Stimulated activated CD4-positive, alpha-beta T cell treated with anti-CD3 and anti-CD28 coated beads, Interleukin-12 subunit alpha, Interleukin-12 subunit beta, amount 100 ng/mL, for 4 hours (primary cell): ENCODE measurements around the gene LENEP.
A peak's percentile ranks its signal among the peaks of the same experiment; 100 is the strongest.

Experiments used
- DNase-seq: peaks from one replicate; pipeline ENCODE4 v3.0.0-alpha.2; 2020

Gene LENEP

GRCh38 chr1:154960446-154961136, 32.8 kb upstream of the LENEP start:
- DNase-seq, result no peak

- peak; percentile 84 for DNase-seq
These were observed 31.9 kb upstream of the LENEP start, which contains the start of gene PYGO2 for GRCh38 chr1:154961207-154962155. TSS of gene PYGO2 (minus strand) at chr1:154961782. CDS start at chr1:154961576, 206 bp downstream.

GRCh38 chr1:154962156-154962749, 31.1 kb upstream of the LENEP start:
- no peak for DNase-seq

GRCh38 chr1:154962795-154963330, 30.5 kb upstream of the LENEP start:
- no peak for DNase-seq

- no peak for DNase-seq
These were observed 29.7 kb upstream of the LENEP start for GRCh38 chr1:154963643-154964042.

- DNase-seq, result no peak
These were observed 29.0 kb upstream of the LENEP start for GRCh38 chr1:154964359-154964758.

- DNase-seq, result no peak
These were observed 27.3 kb upstream of the LENEP start for GRCh38 chr1:154966111-154966510.

GRCh38 chr1:154967331-154967950, 25.9 kb upstream of the LENEP start:
- no peak for DNase-seq

GRCh38 chr1:154968731-154969130, 24.7 kb upstream of the LENEP start:
- no peak for DNase-seq

- DNase-seq, result no peak
These were observed 24.1 kb upstream of the LENEP start for GRCh38 chr1:154969246-154969645.

- no peak for DNase-seq
These were observed 23.4 kb upstream of the LENEP start for GRCh38 chr1:154969860-154970452.

- peak; percentile 50 for DNase-seq
These were observed 22.6 kb upstream of the LENEP start, which contains the start of gene SHC1 for GRCh38 chr1:154970631-154971340. TSS of gene SHC1 (minus strand) at chr1:154970747. CDS start at chr1:154970526, 221 bp downstream.

- no peak for DNase-seq
These were observed 21.9 kb upstream of the LENEP start for GRCh38 chr1:154971341-154971998.

GRCh38 chr1:154972213-154972516, 21.2 kb upstream of the LENEP start:
- no peak for DNase-seq

GRCh38 chr1:154972517-154973343, 20.7 kb upstream of the LENEP start:
- DNase-seq, result no peak

GRCh38 chr1:154973344-154974101, 19.9 kb upstream of the LENEP start:
- DNase-seq, result peak; percentile 90

- peak; percentile 89 for DNase-seq
These were observed 19.1 kb upstream of the LENEP start, which contains the start of gene CKS1B for GRCh38 chr1:154974102-154974807. TSS of gene CKS1B (plus strand) at chr1:154974681. CDS start at chr1:154974746, 65 bp downstream.

- peak; percentile 90 for DNase-seq
These were observed 18.5 kb upstream of the LENEP start for GRCh38 chr1:154974808-154975408.
